ENCODE measurements around the gene STON2. TPM values are rescaled to one million over a fixed set of nuclear protein-coding genes. Genes with fewer than 3 reads are reported as not detected.

Gene STON2
- total and polyA plus RNA-seq, 12 donors = 0.33 to 14.5 (median 5.7) TPM

DNA sequence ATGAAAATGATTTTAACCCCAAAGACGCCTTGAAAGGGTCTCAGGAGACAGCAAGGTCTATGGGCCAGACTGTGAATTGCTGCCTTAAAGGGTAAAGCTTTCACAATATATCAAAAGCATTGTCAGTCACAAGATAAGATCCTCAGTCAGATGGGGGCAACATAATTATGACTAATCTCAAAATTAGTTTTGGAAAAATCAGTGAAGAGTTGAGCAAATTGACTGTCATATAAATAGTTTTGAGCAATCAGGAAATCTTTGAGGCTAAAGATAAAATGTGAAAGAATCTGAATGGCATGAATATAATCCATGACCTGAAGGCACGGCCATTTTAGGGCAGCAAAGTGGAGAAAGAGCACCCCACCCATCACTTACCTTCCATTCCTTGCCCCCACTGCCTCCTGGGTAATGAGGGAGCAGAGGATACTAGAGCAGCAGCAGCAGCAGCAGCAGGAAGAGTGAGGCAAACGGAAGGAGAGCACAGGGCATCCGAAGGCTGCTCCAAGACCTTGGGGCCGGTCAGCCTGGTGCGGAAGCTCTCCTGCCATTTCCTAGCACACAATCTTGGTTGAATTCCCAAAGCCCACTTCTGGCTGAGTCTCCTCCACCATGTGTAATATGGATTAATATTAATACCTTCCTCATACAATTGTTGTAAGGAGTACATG, 7.0 kb downstream of the STON2 start:
- H3K4me1 ChIP-seq = no peaks in the 10 kb centered on the region
- H3K36me3 ChIP-seq = peaks cover 0 to 24% (median 0%) of the 10 kb centered on the region in 9 donors
- intact Hi-C loops (cut with DNase I) = no loop called here
- DNase-seq (no peak), ATAC-seq (no peak)
- H3K27me3 ChIP-seq = peaks cover 0 to 20% (median 0%) of the 10 kb centered on the region in 7 donors
- peaks cover 0 to 13% (median 0%) of the 10 kb centered on the region in 11 donors for H3K9me3 ChIP-seq
- no peak overlapping the region for H3K27ac ChIP-seq
- TF ChIP-seq, protein P1, sequence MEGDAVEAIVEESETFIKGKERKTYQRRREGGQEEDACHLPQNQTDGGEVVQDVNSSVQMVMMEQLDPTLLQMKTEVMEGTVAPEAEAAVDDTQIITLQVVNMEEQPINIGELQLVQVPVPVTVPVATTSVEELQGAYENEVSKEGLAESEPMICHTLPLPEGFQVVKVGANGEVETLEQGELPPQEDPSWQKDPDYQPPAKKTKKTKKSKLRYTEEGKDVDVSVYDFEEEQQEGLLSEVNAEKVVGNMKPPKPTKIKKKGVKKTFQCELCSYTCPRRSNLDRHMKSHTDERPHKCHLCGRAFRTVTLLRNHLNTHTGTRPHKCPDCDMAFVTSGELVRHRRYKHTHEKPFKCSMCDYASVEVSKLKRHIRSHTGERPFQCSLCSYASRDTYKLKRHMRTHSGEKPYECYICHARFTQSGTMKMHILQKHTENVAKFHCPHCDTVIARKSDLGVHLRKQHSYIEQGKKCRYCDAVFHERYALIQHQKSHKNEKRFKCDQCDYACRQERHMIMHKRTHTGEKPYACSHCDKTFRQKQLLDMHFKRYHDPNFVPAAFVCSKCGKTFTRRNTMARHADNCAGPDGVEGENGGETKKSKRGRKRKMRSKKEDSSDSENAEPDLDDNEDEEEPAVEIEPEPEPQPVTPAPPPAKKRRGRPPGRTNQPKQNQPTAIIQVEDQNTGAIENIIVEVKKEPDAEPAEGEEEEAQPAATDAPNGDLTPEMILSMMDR (IDR thresholded peaks at IDR 0.05) = no peak
- H3K4me3 ChIP-seq = no peak overlapping the region
- 67 to 73% methylated on average over 6 of the region's 6 CpGs for WGBS, 2 donors

DNA sequence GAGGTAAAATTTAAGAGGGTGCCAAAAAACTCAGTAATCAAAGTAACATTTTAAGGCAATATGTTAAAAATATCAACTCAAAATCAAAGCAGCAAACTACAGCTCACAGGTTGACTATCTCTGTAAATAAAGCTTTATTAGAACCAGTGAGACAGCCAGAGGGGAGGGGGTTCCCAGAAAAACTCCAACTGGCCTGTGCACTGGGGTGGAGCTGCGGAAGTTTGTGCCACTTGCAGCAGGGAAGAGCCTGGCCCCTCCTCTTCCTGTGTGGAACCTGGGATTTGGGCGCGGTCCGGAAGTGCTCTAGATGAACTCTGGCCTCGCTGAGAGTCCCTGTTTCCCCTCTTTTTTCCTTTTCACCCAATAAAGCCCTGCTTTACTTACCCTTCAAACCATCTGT, 8.1 kb downstream of the STON2 start:
- WGBS, 2 donors = 79 to 80% methylated on average over 5 of the region's 5 CpGs
- no peak for ATAC-seq
- Histone ChIP-seq H3K4me3 (no peak overlapping the region), H3K27ac (no peak overlapping the region), H3K36me3 (peaks cover 0 to 24% (median 0%) of the 10 kb centered on the region in 9 donors), H3K9me3 (peaks cover 0 to 13% (median 0%) of the 10 kb centered on the region in 11 donors), H3K27me3 (peaks cover 0 to 13% (median 0%) of the 10 kb centered on the region in 7 donors), H3K4me1 (no peaks in the 10 kb centered on the region)
- DNase-seq = no peak
- TF ChIP-seq, protein P1 (IDR thresholded peaks at IDR 0.05) = no peak
- intact Hi-C loops (cut with DNase I) = no loop called here

DNA sequence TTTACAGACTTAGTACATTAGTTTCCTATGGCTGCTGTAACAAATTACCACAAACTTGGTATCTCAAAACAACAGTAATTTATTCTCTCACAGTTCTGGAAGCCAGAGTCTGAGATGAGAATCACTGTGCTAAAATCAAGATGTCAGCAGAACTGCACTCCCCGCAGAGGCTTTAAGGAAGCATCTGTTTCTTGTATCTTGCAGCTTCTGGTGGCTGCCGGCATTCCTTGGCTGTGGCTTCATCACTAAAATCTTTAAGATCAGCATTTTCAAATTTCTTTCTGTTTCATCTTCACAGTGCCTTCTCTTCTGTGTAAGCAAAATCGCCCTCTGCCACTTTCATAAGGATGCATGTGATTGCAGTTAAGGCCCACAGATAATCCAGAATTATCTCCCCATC, 9.4 kb downstream of the STON2 start:
- Histone ChIP-seq H3K4me1 (no peaks in the 10 kb centered on the region), H3K4me3 (no peak overlapping the region), H3K27me3 (peaks cover 0 to 18% (median 0%) of the 10 kb centered on the region in 7 donors), H3K9me3 (peaks cover 0 to 13% (median 0%) of the 10 kb centered on the region in 11 donors), H3K36me3 (peaks cover 0 to 24% (median 0%) of the 10 kb centered on the region in 9 donors), H3K27ac (no peak overlapping the region)
- DNase-seq (no peak), ATAC-seq (peak in 1 of 8 donors; percentile 25)
- intact Hi-C loops (cut with DNase I) = no loop called here
- WGBS, 2 donors = 58 to 60% methylated on average over 3 of the region's 3 CpGs
- TF ChIP-seq, protein P1 (IDR thresholded peaks at IDR 0.05) = no peak

DNA sequence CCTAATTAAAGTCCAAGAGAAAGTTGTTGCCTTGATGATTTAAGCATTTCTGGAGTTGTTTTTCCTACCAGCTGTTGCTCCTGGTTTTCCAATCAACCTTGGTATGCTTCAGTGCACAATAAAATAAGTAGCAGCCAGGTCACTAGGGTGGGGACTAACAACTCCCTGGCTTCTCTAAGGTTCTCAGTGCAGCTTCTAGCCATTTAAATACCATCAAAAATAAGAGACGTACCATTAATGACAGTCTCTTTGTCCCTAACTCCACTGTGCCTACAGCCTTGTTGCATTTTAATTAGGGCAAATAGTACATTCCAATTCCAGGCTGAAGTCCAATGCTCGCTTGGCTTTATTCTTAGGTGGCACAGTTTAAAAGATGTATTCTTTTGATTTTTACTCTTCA, 11.8 kb downstream of the STON2 start:
- peaks cover 0 to 3% (median 0%) of the 10 kb centered on the region in 9 donors for H3K36me3 ChIP-seq
- H3K9me3 ChIP-seq = peaks cover 0 to 4% (median 0%) of the 10 kb centered on the region in 11 donors
- H3K27ac ChIP-seq = no peak overlapping the region
- no peaks in the 10 kb centered on the region for H3K4me1 ChIP-seq
- WGBS, 2 donors = 88 to 92% methylated on average over 2 of the region's 2 CpGs
- peaks cover 0 to 6% (median 0%) of the 10 kb centered on the region in 7 donors for H3K27me3 ChIP-seq
- DNase-seq (no peak), ATAC-seq (no peak)
- H3K4me3 ChIP-seq = no peak overlapping the region
- intact Hi-C loops (cut with DNase I) = loop anchor here in 1 of 10 donors (10.0 kb wide), 1 partner anchor 654 kb away; no protein-coding TSS in a partner anchor
- TF ChIP-seq, protein P1 (IDR thresholded peaks at IDR 0.05) = no peak
